ENCODE data around the gene NDUFB11.

Gene NDUFB11

GRCh38 chrX:47182106-47182700 lies 37.7 kb upstream of the NDUFB11 start:
- no peaks in the 10 kb centered on the region for H3K27me3 ChIP-seq (replicated peaks)
- peaks cover 15% of the 10 kb centered on the region for H3K36me3 ChIP-seq (replicated peaks)
- H3K27ac ChIP-seq: no peak overlapping the region
- no peak overlapping the region for H3K4me3 ChIP-seq (ENCODE audit: low read depth, low read length)
- in situ Hi-C loops (cut with HindIII; ENCODE audit: low pct_ligation_motif_present, low sequenced_read_pairs): no loop called here
- TF ChIP-seq CTCF (IDR thresholded peaks at IDR 0.05; ENCODE audit: low read depth, low read length, missing control alignments): no peak
- DNase-seq: no peak

GRCh38 chrX:47181301-47181700 lies 36.8 kb upstream of the NDUFB11 start:
- no peak for DNase-seq
- in situ Hi-C loops (cut with HindIII; ENCODE audit: low pct_ligation_motif_present, low sequenced_read_pairs): no loop called here
- no peak for TF ChIP-seq CTCF (IDR thresholded peaks at IDR 0.05; ENCODE audit: low read depth, low read length, missing control alignments)
- Histone ChIP-seq H3K27me3 (replicated peaks) (no peaks in the 10 kb centered on the region), H3K4me3 (ENCODE audit: low read depth, low read length) (no peak overlapping the region), H3K36me3 (replicated peaks) (peaks cover 24% of the 10 kb centered on the region), H3K27ac (no peak overlapping the region)

- Histone ChIP-seq H3K36me3 (replicated peaks) (peaks cover 24% of the 10 kb centered on the region), H3K27me3 (replicated peaks) (no peaks in the 10 kb centered on the region), H3K27ac (no peak overlapping the region), H3K4me3 (ENCODE audit: low read depth, low read length) (no peak overlapping the region)
- in situ Hi-C loops (cut with HindIII; ENCODE audit: low pct_ligation_motif_present, low sequenced_read_pairs): no loop called here
- TF ChIP-seq CTCF (IDR thresholded peaks at IDR 0.05; ENCODE audit: low read depth, low read length, missing control alignments): no peak
- no peak for DNase-seq
Measured at GRCh38 chrX:47180346-47180745, 35.8 kb upstream of the NDUFB11 start.

GRCh38 chrX:47179928-47180255 lies 35.4 kb upstream of the NDUFB11 start:
- Histone ChIP-seq H3K27ac (no peak overlapping the region), H3K27me3 (replicated peaks) (no peaks in the 10 kb centered on the region), H3K36me3 (replicated peaks) (peaks cover 24% of the 10 kb centered on the region), H3K4me3 (ENCODE audit: low read depth, low read length) (no peak overlapping the region)
- no peak for TF ChIP-seq CTCF (IDR thresholded peaks at IDR 0.05; ENCODE audit: low read depth, low read length, missing control alignments)
- in situ Hi-C loops (cut with HindIII; ENCODE audit: low pct_ligation_motif_present, low sequenced_read_pairs): no loop called here
- no peak for DNase-seq

GRCh38 chrX:47179221-47179927 lies 34.9 kb upstream of the NDUFB11 start:
- H3K27me3 ChIP-seq (replicated peaks): no peaks in the 10 kb centered on the region
- in situ Hi-C loops (cut with HindIII; ENCODE audit: low pct_ligation_motif_present, low sequenced_read_pairs): no loop called here
- no peak overlapping the region for H3K4me3 ChIP-seq (ENCODE audit: low read depth, low read length)
- TF ChIP-seq CTCF (IDR thresholded peaks at IDR 0.05; ENCODE audit: low read depth, low read length, missing control alignments): no peak
- H3K27ac ChIP-seq: no peak overlapping the region
- no peak for DNase-seq
- H3K36me3 ChIP-seq (replicated peaks): peaks cover 24% of the 10 kb centered on the region

- TF ChIP-seq CTCF (IDR thresholded peaks at IDR 0.05; ENCODE audit: low read depth, low read length, missing control alignments): no peak
- in situ Hi-C loops (cut with HindIII; ENCODE audit: low pct_ligation_motif_present, low sequenced_read_pairs): no loop called here
- Histone ChIP-seq H3K4me3 (ENCODE audit: low read depth, low read length) (no peak overlapping the region), H3K27ac (no peak overlapping the region), H3K36me3 (replicated peaks) (peaks cover 24% of the 10 kb centered on the region), H3K27me3 (replicated peaks) (no peaks in the 10 kb centered on the region)
- no peak for DNase-seq
Measured at GRCh38 chrX:47178337-47178736, 33.8 kb upstream of the NDUFB11 start.

Data from brain microvascular endothelial cell (primary cell).